ENCODE data around the gene CES1.

DNA sequence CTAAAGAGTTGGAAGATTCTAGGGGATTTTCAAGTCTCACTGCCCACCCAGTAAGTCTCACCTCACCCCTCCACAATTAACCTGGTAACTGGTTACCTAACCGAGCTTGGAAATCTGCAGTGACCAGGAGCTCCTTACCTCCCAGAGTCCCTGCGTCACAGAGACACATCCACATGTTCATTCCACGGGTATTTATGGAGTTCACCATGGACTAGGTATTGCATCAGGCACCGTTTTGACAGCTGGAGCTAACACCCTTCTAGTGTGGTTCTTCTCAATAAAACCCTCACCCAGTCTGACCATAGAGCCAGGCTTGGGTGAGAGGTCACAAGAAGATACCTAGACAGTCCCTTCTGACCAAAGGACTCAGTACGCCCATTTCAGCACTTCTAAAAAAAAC is 40.2 kb upstream of the CES1 start:
- no peak for TF ChIP-seq POLR2A (IDR thresholded peaks at IDR 0.05)
- TF ChIP-seq, protein P1, sequence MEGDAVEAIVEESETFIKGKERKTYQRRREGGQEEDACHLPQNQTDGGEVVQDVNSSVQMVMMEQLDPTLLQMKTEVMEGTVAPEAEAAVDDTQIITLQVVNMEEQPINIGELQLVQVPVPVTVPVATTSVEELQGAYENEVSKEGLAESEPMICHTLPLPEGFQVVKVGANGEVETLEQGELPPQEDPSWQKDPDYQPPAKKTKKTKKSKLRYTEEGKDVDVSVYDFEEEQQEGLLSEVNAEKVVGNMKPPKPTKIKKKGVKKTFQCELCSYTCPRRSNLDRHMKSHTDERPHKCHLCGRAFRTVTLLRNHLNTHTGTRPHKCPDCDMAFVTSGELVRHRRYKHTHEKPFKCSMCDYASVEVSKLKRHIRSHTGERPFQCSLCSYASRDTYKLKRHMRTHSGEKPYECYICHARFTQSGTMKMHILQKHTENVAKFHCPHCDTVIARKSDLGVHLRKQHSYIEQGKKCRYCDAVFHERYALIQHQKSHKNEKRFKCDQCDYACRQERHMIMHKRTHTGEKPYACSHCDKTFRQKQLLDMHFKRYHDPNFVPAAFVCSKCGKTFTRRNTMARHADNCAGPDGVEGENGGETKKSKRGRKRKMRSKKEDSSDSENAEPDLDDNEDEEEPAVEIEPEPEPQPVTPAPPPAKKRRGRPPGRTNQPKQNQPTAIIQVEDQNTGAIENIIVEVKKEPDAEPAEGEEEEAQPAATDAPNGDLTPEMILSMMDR (IDR thresholded peaks at IDR 0.05): no peak

All from thyroid gland (tissue), 4 donors.